ENCODE measurements around the gene SLC37A1.

SLC37A1 gene

DNA sequence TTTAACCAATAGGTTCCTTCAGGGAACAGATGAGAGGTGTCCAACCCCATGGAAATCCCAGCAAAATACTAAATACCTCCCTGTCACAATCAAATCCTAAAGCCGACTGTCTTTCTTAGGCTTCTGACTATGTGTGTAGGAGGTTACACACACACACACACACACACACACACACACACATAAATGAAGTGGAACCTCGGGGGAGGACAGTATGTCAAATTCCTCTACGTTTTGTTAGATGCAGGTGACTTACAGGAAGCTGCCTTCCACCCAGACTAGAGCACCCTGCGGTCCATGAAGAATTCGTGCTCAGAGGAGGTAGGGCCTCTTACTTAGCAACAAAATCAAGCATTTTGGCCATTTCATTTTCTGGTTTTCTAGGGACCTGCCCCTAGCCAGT, 34.1 kb upstream of the SLC37A1 start:
- no peak for DNase-seq (ENCODE audit: low read depth)

DNA sequence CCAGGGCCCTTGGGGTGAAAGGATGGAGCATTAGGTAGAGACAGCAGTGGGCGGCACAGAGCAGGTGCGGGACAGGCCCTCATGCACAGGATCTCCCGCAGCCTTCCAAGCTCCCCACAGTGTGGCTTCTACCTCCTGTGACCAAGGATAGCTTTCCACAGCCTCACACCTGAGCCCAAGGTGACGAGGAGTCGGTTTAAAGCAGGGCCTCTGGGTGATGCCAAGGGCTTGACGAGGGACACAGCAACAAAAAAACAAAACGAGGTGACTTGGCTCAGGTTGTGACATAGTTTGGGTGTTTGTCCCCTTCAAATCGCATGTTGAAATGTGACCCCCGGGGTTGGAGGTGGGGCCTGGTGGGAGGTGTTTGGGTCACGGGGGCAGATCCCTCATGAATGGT, 32.9 kb upstream of the SLC37A1 start:
- DNase-seq (ENCODE audit: low read depth), result no peak

DNA sequence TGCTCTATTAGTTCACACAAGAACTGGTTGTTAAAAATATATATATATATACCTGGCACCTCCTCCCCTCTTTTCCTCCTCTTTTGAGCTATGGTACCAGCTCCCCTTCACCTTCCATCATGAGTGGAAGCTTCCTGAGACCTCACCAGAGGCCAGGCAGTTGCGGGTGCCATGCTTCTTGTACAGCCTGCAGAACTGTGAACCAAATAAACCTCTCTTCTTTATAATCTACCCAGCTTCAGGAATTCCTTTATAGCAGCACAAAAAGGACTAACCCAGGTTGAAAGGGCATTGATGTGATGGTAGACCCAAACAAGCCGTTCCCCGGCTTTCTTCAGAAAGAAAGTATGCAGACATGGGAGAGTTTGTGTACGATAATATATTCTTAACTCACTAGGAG, 32.5 kb upstream of the SLC37A1 start:
- no peak for DNase-seq (ENCODE audit: low read depth)

DNA sequence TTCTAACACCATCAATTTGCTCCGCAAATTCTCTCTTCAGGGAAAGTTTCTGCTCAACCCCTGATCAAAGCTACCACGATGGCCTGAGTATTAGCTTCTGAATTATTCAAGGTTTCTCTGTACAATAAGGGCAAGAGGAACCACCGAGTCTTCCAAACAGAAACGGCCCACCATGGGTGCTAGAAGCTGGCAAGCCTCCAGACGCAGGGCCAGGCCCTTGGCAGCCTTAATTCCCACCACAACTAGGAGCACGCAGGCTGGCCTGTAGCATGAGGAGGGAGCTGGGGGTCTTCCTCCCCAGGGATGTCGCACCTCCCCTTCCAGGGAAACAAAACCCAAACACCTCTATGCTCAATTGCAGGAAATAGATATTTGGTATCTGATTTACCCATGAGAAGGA, 28.7 kb upstream of the SLC37A1 start:
- no peak for DNase-seq (ENCODE audit: low read depth)

DNA sequence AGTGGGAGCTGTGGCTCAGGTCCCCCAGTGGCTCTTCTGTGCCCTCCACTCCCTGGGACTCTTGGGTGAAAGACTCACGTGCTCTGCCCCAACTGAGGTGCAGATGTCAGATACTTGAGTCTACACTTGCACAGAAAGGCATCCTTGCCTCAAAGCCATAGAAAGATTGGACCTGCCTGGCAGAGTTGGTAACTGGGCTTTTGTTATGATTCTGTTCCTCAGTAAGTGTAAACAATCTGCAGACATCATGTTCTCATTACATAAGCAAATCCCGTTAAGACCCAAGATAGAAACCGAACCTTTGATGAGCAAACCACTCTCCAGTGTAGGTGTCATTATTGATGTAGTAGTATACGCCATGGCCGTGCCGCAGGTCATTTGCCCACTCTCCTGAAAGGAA, 27.6 kb upstream of the SLC37A1 start:
- no peak for DNase-seq (ENCODE audit: low read depth)

DNA sequence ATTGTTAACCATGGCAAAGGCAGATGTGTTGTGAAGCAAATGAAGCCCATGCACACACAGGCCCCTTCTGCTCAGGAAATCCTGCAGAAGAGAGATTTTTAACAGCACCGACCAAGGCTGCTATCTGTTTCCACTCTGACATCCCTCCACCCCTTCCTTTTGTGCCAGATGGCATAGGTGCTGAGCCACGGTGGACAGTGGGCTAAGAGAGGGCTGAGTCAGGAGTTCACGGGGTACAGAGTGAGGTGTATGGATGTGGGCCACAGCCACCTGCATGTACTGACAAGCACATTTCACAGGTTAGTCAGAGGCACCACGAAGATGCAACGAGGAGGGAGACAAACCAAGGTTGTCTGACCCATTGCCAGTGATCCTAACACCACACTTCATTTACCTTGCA, 27.1 kb upstream of the SLC37A1 start:
- no peak for DNase-seq (ENCODE audit: low read depth)

DNA sequence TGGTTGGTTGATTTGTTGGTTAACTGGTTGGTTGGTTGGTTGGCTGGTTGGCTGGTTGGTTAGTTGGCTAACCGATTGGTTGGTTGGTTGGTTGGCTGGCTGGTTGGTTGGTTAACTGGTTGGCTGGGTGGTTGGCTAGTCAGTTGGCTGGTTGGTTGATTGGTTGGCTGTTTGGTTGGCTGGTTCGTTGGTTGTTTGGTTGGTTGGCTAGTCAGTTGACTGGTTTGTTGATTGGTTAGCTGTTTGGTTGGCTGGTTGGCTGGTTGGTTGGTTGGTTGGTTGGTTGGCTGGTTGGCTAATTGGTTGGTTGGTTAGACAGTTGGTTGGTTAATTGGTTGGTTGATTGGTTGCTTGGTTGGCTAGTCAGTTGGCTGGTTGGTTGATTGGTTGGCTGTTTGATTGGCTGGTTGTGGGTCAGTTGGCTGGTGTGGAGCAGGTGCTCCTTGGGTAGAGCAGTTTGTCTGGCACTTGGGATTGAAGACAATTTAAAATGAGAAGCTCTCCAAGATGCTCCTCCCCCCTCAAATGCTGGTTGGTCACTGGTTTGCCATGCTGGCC, 24.6 kb upstream of the SLC37A1 start:
- DNase-seq (ENCODE audit: low read depth), result no peak

DNA sequence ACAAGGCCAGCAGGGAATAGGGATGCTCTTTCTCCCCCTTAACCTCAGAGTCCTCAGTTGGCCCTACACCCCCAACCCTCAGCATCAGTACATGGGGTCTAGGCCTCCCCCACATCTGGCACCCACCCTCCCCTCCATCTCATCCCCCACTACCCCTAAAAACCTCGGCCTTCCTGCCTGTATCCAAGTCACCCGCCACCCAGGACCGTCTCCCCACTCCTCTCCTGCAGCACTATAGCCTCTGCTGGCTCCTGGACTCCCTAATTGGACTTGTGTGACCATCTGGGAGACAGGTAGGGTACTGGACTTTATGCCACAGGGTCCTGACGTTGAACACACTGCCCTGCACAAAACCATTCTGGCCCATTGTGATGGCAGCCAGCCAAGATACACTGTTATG, 23.7 kb upstream of the SLC37A1 start:
- DNase-seq (ENCODE audit: low read depth), result no peak

DNA sequence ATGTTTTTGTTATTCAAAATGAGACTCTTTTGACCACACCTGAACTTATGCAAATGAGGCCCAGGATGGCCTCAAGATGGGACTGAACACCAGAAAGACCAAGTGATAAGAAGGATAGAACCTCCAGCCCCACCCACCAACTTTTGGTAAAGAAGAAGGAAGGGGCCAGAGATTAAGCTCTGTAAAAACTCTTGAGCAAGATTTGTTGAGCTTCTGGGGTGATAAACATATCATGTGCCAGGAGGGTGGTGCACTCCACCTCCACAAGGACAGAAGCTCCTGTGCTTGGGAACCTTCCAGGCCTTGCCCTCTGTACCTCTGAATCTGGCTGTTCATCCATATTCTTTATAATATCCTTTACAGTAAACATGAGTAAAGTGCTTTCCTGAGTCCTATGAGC, 22.9 kb upstream of the SLC37A1 start:
- no peak for DNase-seq (ENCODE audit: low read depth)

DNA sequence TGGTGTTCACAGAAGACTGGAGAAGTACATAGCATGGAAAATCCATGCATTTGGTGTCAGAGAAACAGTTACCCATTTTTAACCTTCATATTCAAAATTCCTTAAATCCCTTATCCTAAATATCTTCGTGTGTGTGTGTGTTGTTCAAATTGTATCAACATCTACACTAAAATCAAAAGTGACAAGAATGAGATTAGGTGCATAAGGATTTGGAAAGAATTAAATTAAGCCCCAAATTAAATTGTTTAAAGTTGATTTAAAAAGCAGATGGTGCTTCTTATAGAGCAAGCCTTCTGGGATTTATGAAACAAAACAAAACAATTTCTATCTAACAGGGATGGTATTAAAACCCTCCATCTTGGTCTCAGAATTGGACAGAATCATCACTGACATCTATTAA, 22.3 kb upstream of the SLC37A1 start:
- DNase-seq (ENCODE audit: low read depth), result no peak

DNA sequence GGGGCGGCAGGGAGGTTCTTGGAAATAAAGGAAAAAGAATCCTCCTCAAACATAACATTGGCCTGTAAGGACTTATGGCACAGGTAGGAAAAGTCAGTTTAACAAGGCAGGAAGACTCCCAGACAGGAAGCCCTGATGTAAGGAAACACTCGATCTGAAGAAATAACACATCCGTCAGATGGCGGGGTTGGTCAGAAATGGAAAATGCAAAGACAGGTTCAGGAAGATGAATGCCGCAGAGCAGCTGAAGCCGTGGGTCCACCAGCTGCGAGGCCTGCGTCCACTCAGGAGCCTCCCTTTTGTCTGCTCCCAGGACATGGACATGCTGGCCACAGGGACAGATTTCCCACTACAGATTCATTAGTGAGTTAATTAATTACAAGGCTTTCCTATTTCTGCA, 21.5 kb upstream of the SLC37A1 start:
- no peak for DNase-seq (ENCODE audit: low read depth)

DNA sequence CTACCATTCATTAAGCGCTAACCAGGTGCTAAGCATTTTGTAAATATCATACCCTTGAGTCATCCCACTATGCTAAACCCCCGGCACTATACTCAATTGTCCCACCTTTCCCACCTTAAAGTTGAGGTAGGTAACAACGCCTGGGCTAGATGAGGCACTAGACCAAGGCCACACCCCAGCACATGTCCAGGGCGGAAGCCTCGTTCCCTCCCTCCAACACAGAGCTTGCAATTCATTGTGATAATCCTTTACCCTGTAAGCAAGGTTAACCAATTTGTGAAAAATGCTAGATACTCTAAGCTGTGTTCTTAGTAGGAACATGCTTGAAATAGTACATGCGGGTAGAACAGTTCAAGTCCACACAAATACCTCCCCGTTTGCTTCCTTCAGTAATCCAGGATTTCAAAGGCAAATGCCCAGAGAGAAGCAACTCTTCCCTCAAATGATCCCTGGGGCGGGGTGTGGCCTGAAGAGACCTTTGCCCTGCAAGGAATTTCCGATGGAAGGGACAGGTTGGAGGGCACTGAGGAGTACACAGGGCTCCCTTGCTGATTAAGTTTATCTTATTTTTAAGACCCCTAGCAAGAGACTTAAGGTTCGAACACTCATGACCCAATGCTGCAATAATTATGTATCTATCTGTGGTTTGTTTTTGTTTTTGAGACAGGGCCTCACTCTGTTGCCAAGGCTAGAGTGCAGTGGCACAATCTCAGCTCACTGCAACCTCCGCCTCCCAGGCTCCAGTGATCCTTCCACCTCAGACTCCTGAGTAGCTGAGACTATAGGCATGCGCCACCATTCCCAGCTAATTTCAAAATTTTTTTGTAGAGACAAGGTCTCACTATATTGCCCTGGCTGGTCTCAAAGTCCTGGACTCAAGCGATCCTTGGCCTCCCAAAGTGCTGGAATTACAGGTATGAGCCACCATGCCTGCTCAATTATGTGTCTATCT, 20.3 kb upstream of the SLC37A1 start:
- DNase-seq (ENCODE audit: low read depth), result no peak

DNA sequence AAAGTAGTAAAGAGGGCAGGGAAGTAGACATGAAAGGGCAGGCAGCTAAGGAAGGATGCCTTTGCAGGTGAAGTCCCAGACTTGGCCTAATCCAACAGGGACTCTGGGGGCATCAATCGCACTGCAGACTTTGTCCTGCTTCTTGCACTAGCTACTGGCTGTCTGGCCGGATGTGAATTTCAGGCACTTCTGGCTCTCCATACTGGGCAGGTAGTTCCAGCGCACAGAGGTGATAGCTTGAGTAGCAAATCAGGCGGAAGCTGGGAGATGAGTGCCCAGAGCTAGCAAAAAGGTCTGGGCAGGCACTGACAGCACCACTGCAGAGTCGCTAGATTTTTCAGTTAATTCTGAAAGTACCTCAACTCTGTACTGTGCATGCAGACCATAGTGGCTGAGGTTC, 18.6 kb upstream of the SLC37A1 start:
- DNase-seq (ENCODE audit: low read depth), result no peak

DNA sequence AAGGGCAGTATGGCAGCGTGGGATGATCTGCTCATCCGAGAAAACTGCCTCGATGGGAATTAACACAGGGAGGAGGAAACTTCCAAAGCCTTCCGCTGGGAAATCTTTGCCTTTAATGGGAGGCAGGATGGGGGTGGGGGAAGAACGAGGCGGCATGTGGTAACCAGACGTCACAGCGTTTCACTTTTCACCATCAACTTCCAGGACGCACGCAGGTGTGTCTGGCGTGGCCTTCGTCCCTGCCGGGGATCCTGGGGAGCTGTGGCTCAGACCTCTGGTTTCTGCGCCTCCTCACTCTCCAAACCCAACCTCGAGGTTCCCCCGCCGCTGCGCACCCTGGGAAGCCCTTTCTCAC, 17.9 kb upstream of the SLC37A1 start:
- DNase-seq (ENCODE audit: low read depth), result no peak

DNA sequence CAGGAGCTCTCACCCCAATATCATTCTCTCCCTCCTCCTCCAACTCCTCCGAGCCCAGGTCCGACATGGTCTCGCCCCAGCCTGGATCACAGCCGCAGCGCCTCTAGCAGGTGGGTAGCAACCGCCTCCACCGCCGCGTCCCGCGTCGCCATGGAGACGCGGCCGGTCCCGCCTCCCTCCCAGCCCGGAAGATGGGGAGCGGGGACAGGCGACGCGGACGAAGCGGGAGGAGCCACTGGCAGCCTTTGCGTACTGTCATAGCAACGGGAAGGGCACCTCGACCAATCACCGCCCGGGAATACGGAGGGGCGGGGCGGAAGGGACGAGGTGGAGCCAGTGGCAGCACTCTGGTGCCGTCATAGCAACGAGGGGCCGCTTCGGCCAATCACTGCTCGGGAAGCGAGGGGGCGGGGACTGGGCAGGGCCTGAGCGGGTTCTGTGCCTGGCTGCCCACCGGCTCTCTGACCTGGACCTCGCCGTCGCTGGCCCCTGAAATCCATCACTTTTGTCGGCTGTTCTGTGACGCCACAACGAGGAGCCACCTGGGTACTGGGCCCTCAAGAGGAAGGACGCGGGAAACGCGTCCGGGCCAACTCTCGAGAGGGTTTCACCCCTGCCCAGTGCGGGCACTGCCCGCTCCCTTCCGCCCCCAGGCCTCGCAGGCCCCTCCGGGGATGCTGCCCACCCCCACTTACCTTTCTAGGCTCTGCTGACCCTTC, 17.4 kb upstream of the SLC37A1 start, which contains the start of gene RSPH1:
RSPH1 (minus strand) TSS at position 105 of the 719 bp plus-strand sequence; CDS start at position 67, 38 bp downstream.
- DNase-seq (ENCODE audit: low read depth), result peak; percentile 98

DNA sequence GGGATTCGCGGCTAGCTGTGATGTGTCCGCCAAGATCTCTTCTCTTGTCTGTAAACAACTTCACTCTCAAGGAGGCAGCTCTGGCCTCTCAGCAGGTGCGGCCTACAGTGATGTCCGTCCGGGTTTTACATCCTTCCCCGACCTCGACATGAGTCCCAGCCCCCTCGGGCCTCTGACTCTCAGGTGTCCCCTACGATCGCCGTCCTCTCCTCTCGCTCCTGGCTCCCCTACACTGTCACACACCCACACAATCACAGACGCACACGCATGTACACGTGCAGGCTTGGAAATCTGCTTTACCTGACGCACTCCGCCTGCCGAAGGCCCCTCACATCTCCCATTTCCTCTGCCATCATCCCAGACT, 16.8 kb upstream of the SLC37A1 start:
- no peak for DNase-seq (ENCODE audit: low read depth)

DNA sequence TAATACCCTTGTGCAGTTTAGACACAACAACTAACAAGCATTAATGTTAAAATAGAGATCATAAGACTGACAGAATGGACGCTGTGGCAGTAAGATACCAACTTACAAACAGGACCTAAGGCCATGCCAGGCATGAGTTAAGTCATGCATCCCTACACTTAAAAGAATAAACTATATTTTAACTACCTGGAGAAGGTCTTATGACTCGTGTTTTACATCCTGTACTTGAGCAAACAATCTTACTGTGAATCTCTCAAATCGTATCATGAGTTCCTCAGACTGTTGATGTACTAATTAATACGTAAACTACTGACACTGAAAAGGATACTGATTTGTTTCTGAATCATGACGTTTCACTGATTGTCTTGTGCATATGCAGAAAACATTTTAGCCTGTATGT, 15.6 kb upstream of the SLC37A1 start:
- no peak for DNase-seq (ENCODE audit: low read depth)

DNA sequence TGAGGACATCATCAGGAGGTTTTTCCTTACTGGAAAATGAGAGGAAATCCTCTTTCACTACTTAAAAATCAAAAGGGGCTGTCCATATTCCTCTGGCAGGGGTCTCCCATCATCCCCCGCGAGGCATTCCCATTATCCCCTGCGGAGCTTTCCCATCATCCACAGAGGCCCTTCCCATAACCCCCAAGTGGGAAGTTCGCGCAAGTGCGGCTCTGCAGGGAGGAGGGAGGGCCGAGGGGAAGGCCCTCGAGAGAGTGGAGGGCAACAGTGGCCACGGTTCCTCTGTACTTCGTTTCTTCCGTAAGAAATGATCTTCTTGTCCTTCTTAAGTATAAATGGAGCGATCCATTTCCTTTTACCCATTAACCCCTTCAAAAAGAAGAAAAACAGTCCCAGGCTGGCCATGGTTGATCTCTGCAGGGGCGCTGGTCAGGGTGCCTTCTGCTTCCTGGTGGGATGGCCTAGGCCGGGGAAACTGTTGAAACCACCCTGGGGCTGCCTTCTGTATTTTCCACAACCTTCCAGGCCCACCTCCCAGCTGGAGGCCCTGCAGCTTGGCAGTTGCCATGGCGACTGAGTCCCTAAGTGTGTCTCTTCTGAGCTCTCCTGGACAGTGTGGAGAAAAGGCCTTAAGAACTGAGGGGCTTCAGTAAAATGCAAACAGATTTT, 14.1 kb upstream of the SLC37A1 start:
- DNase-seq (ENCODE audit: low read depth), result no peak

DNA sequence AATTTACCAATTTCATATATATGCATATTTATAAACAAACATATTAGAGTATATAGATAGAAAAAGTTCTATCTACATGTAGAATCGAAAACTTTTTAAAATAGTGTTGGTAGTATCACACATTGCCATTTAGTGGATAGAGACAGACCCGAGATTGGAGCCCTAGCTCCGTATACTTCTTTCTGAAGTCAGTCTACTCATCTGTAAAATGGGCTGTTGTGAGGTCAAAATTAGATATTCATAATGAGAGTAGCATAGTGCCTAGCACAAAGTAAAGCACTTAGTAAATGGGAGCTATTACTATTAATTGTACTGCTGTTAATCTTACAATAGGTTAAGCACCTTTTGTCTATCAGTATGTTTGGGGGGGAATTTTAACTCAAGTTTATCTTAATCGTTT, 13.4 kb upstream of the SLC37A1 start:
- no peak for DNase-seq (ENCODE audit: low read depth)

DNA sequence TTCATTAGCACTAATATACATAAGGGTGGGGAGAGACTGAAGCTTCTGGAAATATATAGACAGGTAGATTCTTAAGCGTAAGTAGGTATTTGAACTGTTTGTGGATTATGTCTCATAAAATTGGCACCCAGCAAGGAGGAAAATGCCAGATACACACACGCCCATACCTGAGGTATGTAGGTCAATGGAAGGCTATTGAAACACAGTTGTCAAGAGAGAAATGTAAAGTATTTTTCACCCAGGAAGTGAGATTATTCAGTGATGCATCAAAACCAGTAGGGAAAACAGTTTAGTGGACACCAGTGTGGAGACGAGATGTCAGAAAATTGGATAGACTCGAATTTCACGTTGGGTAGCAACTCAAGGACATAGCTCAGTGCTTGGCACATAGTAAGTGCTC, 12.9 kb upstream of the SLC37A1 start:
- no peak for DNase-seq (ENCODE audit: low read depth)

DNA sequence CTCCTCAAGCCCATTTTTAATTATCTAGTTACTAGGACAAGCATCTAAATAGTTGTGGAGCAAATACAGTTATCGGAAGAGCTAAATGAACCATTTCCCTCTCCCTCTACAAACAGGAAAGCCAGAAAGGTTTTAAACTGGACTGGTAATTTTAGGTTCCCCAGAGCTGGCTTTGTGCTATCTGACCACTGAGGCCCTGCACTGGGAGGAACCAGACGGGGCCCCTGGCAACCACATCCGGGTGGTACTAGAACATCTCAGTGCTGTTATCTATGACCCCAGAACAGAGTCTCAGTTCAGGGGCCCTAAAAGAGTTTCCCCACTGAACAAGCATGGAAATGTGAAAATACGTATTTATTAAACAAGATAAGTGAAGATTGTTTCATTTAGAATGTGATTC, 9.9 kb upstream of the SLC37A1 start:
- DNase-seq (ENCODE audit: low read depth), result no peak

DNA sequence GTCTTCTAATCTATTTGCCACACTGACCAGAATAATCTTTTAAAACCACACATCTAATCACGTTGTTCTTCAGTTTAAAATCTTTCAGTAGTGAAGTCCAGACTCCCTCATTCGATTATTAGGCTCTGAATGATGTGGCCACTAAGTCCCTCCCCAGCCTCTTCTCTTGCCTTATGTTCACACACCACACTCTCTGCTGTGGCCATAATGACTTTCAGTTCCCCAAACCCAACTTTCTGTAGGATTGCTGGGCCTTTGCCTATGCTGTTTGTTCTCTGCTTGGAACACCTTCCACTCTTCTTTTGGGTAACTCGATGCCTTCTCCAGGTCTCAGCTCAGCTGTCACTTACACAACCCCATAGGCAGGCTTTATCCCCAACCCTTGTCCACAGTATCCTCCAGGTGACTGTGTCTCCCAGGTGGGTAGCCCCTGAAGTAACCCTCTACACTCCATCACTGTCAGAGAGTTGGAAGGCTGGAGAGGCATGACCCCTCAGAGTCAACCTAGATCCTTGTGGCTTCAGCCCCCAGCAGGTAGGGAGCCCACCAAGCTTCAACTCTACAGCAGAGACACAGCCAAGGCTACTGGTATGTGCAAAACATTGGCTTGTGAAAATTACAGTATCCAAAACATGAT, 8.4 kb upstream of the SLC37A1 start:
- DNase-seq (ENCODE audit: low read depth), result no peak
